ENCODE measurements around the gene PEX5L.

The PEX5L gene

DNA sequence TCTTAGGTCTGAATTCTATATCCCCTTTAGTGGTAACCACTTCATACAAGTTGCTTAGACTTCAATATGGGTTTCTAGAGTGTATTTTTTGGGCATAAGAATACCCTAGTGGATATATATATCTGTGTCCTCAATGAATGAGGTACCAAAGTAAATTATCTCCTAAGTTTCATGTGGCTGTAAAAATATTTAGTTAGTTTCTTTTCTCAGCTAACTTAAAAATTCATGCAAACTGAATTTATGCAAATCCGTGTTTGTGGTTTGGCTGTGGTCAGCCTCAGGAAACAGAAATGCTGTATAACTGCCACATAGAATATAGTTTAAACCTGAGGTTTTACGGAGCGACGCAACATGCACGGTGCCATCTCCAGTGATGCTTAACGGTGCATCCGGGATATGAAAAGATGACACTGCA lies 80.3 kb downstream of the PEX5L start:
- DNase-seq (ENCODE audit: low spot score): no peak

DNA sequence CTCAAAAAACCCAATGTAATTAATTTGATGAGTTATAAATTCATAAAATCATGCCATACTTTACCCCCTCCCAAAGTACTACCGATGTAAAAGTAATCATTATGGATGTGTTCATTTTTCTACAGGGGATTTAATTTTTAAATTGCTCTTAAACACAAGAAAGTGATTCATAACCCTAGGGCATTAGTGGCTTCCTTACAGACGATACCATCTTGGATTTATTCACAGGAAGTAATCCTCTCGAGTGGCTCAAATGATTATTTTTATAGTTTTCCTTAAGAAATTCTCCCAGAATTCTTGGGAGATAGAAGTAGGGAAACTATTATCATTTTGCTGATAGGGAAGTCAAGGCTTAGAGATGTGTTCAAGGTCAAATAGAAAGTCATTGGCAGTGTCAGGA lies 80.9 kb downstream of the PEX5L start:
- no peak for DNase-seq (ENCODE audit: low spot score)

GRCh38 chr3:179955286-179955685 lies 81.5 kb downstream of the PEX5L start:
- DNase-seq (ENCODE audit: low spot score): no peak

- DNase-seq (ENCODE audit: low spot score): no peak
Observed at GRCh38 chr3:179953993-179954870, 82.5 kb downstream of the PEX5L start.

GRCh38 chr3:179950840-179951239 lies 85.9 kb downstream of the PEX5L start:
- DNase-seq (ENCODE audit: low spot score): no peak

- no peak for DNase-seq (ENCODE audit: low spot score)
Observed at GRCh38 chr3:179949869-179950268, 86.9 kb downstream of the PEX5L start.

DNA sequence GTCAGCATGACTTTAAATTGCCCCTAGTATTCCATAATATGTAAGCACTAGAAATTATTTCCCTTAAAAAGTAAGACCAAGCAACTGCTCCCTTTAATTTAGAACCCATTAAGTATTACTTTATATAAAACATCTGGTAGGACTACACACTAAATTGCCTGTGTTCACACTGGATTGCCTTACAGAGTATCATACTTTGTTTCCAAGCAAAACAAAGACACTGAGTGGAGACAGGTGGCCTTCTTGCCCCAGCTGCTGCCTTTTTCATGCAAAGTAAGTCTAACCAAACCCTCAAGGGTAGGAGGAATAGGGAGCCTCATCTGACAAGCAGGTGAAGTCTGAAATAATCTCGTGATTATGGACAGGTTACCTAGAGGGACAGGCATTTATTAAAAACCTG lies 87.3 kb downstream of the PEX5L start:
- no peak for DNase-seq (ENCODE audit: low spot score)

GRCh38 chr3:179948740-179949139 lies 88.0 kb downstream of the PEX5L start:
- no peak for DNase-seq (ENCODE audit: low spot score)

DNA sequence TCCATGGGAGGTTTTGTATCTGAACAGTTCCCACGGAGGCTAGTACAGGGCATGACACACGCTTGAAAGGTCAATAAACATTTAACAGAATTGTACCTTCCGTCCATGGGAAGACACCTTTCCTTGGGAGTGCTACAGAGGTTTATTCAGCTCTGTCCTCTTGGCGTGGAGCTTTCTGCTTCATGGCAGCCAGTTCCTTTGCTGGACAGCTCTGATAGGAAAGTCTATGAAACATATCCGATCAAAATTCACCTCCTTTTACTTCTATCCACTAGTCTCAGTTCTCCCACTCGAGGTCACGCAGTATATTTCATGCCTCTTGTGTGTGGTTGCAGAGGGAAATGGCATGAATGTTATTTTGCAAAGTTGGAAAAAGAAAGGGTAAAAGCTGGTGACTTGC lies 91.2 kb downstream of the PEX5L start:
- DNase-seq (ENCODE audit: low spot score): no peak

GRCh38 chr3:179943117-179943880 lies 93.4 kb downstream of the PEX5L start:
- no peak for DNase-seq (ENCODE audit: low spot score)

DNA sequence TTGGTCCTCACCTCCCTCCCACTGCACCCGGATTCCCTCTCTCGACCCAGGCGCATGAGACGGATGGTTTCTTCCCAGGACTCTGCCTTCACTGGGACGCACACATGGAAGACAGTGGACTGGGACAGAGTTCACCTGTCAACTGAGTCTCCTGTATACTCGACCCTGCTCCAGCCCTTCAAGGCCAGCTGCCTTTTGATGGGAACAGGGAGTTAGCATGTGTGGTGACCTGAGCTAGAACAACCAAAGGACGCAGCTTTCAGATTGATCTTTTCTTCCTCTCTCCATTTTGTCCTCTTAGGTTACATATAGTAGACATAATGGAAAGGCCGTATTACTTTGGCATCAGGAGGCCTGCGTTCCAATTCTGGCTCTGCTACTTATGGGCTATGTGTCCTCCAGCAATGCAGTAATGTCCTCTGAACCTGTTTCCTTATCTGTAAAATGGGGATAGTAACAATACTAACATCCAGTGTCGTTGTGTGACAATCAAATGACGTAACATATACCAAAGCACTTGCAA lies 94.1 kb downstream of the PEX5L start:
- DNase-seq (ENCODE audit: low spot score): no peak

DNA sequence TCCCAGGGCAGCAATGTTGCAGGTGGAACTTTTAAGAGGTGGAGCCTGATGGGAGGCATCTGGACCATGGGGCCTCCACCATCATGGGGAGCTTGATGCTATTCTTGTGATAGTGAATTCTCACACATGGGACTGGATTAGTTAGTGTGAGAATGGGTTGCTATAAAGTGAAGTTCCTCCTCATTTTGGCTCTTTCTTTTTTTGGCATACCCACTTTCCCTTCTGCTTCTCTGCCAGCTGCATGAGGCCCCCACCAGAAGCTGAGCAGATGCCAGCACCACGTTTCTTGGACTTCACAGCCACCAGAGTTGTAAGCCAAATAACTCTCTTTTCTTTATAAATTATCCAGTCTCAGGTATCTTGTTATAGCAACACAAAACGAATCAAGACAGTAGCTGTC lies 101.0 kb downstream of the PEX5L start:
- no peak for DNase-seq (ENCODE audit: low spot score)

GRCh38 chr3:179933914-179934313 lies 102.8 kb downstream of the PEX5L start:
- no peak for DNase-seq (ENCODE audit: low spot score)

- DNase-seq (ENCODE audit: low spot score): no peak
Observed at GRCh38 chr3:179933080-179933479, 103.7 kb downstream of the PEX5L start.

GRCh38 chr3:179932674-179933073 lies 104.1 kb downstream of the PEX5L start:
- no peak for DNase-seq (ENCODE audit: low spot score)

DNA sequence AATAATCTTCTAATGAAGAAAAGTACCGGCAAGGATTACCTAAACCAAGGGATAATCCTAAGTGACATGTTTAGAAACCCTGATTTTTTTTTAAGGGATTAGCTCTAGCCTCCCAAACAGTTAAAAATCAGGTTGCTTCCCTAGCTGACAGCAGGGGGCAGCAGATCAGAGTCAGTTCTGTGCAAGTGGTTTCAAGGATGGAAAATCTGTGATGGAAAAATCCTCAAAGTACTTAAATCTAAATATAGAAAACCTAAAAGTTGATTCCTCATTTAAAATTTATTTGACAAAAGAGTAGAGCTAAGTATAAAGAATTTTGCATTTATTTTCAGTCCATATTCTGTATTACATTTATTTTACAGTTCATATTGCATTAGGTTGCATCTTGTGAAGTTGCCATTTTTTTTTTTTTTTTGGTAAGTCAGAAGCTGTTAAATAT lies 107.6 kb downstream of the PEX5L start:
- DNase-seq (ENCODE audit: low spot score): no peak

DNA sequence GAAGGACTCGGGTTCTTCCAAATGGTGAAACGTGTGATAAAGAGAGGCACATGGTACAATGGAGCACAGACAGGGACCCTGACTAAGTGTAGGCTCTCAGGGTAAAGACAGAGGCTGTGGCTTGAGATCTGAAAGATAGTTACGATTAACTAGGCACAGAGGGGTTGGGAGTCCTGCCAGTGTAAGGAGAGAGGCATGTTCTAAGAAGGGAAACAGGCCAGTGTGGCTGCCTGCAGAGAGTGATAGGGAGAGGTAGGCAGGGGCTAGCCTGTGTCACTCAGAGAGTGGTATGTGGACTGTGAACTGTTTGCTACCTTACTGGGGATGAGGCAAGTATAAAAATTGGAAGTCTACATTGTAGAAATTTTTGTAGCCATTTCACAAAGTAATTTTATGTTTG lies 109.5 kb downstream of the PEX5L start:
- no peak for DNase-seq (ENCODE audit: low spot score)

DNA sequence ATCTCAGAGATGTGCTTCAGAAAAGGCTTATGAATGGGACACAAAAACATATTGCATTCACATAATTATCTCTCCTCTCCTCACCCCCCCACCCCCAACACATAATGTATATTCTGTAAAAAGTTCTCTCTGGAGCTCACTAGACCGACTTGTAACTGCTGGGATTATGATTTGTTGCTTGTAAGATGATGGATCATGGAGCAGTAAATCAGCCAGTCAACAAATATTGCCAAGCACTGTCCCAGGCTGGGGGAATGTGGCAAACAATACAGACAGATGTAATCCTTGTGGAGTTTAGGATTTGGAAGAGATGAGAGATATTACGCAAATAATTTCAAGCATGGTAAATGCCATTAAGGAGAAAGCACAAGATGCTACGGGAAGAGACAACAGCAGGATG lies 114.8 kb downstream of the PEX5L start:
- no peak for DNase-seq (ENCODE audit: low spot score)

DNA sequence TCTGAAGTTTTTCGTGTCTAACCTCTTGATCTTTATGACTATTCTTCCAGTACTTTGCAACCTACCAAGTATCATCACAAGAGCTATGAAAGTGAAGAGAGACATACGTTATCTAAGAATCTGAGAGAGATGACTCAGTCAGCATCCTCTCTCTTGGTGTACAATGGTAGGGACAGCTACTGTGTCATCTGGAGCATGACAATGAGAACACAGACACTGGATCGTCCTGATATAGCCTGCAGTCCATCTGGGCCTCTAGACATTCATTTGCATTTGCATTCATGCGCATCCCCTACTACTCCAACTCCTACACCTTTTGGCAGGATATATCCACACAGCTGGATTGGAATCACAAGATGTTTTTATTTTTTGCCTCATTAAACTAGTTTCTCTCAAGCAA lies 115.2 kb downstream of the PEX5L start:
- DNase-seq (ENCODE audit: low spot score): no peak

DNA sequence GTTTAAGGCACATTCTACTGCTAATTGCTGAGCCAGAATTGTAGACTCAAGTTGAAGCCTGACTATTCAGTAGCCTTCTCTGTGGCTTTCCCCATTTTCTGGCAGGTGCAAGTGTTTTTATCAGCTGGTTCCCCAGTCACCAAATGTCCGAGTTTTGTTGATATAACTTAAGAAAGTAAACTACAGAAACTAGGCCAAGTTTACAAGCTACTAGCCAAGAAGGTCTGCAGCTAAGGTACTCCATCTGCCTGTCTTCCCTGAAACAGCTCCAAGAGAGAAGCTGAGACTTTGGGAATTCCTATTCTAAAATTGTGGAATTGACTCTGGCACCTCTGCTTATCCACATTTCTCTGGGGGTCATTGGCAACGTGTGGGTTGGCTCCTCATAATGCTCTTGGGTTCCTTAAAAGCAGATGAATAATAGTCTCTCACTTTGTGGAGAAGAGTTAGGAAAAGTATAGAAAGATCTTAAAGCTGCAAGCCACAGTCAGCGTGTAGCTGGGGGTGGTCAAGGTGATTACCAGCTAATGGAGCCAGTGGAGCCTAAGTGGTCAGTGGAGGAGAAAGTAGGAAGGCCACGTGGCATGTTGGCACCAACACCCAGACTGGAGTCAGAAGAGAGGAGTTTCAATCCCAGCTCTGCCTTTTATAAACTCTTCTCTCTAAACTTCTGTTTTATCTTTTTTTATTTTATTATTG lies 128.8 kb downstream of the PEX5L start:
- DNase-seq (ENCODE audit: low spot score): no peak

GRCh38 chr3:179902061-179902460 lies 134.7 kb downstream of the PEX5L start:
- no peak for DNase-seq (ENCODE audit: low spot score)

- no peak for DNase-seq (ENCODE audit: low spot score)
Observed at GRCh38 chr3:179898024-179898423, 138.7 kb downstream of the PEX5L start.
